HepG2 (cell line): ENCODE results near the gene NCBP3. TPM values are rescaled to one million over a fixed set of nuclear protein-coding genes. Genes with fewer than 3 reads are reported as not detected.

ENCODE experiments used
- ATAC-seq: fragments of 200-7000 bp; cut with Tn5 transposase; 3 replicates; pipeline ENCODE4 v1.9.1; 2020; ENCODE audit warnings: mild to moderate bottlenecking, moderate library complexity
- BruUV-seq: library from RNA; stranded (reverse); fragments of 400-500 nt; replicated peaks from 2 replicates; lab custom pipeline; 2021; lab: Mats Ljungman, UMichigan
- CTCF ChIA-PET: fragments of 300-600 bp; formaldehyde crosslinking; extraction: SDS; loops from one replicate; lab custom pipeline; 2021; ENCODE audit warnings: low total read pairs, inconsistent platforms, low intra/inter-chr PET ratio; lab: Yijun Ruan, JAX
- POLR2A ChIA-PET: fragments of 350-600 bp; sonication (Branson Sonifier 250); formaldehyde crosslinking; loops from one replicate; lab custom pipeline; 2020; ENCODE audit warnings: antibody characterized with exemption, inconsistent platforms; lab: Yijun Ruan, JAX
- DNase-seq: peaks from one replicate; pipeline ENCODE4 v3.0.0-alpha.2; 2015; ENCODE audit warnings: low spot score
- FAIRE-seq: peaks from 3 replicates; lab custom pipeline; 2011; peaks lifted over from hg19 to GRCh38; lab: Jason Lieb, UNC
- H2AFZ ChIP-seq: one replicate; pipeline ENCODE4 v1.6.1; 2011; ENCODE audit warnings: low read length, inconsistent platforms
- H3K27ac ChIP-seq: fragments of 300-600 bp; 3 replicates; pipeline ENCODE4 v1.8.0; 2011; ENCODE audit warnings: mixed run types, mild to moderate bottlenecking, mixed read lengths, low read length, inconsistent platforms; ENCODE audit not compliant: insufficient read depth; ENCODE audit errors: extremely low read length
- H3K27me3 ChIP-seq, 2 experiments: fragments of 200-600 bp in 1 of 2; 2 replicates in 1 of 2; 3 replicates in 1 of 2; pipeline versions ENCODE4 v1.6.0 to v1.8.0; 2011; ENCODE audit warnings: low read length in 2 of 2, mild to moderate bottlenecking in 2 of 2, moderate library complexity in 2 of 2, inconsistent platforms in 1 of 2; ENCODE audit not compliant: insufficient read depth in 2 of 2, control insufficient read depth in 1 of 2
- H3K36me3 ChIP-seq, 2 experiments: fragments of 200-600 bp in 1 of 2; replicated peaks in 1 of 2; 2 replicates in 1 of 2; 3 replicates in 1 of 2; pipeline versions ENCODE4 v1.5.1 to v1.8.0; 2011; ENCODE audit warnings: low read length in 2 of 2, inconsistent platforms in 1 of 2; ENCODE audit not compliant: insufficient read depth in 2 of 2, control insufficient read depth in 1 of 2
- H3K4me1 ChIP-seq: 2 replicates; pipeline ENCODE4 v1.5.1; 2012; ENCODE audit warnings: low read length, inconsistent platforms; ENCODE audit not compliant: insufficient read depth
- H3K4me2 ChIP-seq: 2 replicates; pipeline ENCODE4 v1.6.0; 2011; ENCODE audit warnings: low read depth, low read length, inconsistent platforms
- H3K4me3 ChIP-seq, 3 experiments: fragments of 200-600 bp in 1 of 3; sonication (generic), shearing (Covaris generic) in 1 of 3; replicated peaks in 1 of 3; 2 replicates each; pipeline ENCODE4 v1.5.1; 2011 to 2016; ENCODE audit warnings: low read length in 3 of 3, inconsistent platforms in 2 of 3, low read depth in 2 of 3, mild to moderate bottlenecking in 2 of 3, control low read depth in 1 of 3, mixed read lengths in 1 of 3; ENCODE audit not compliant: insufficient read depth in 1 of 3
- H3K79me2 ChIP-seq: one replicate; pipeline ENCODE4 v1.6.1; 2011; ENCODE audit warnings: low read length, inconsistent platforms; ENCODE audit not compliant: insufficient read depth
- H3K9ac ChIP-seq: 2 replicates; pipeline ENCODE4 v1.6.0; 2011; ENCODE audit warnings: mild to moderate bottlenecking, low read depth, low read length, inconsistent platforms; ENCODE audit not compliant: insufficient read depth
- H3K9me3 ChIP-seq: 2 replicates; pipeline ENCODE4 v1.5.1; 2012; ENCODE audit warnings: mild to moderate bottlenecking, low read length
- H4K20me1 ChIP-seq: 2 replicates; pipeline ENCODE4 v1.6.0; 2011; ENCODE audit warnings: inconsistent platforms, mild to moderate bottlenecking, low read length, moderate library complexity; ENCODE audit not compliant: insufficient read depth
- FOSL2 ChIP-seq: sonication (generic); formaldehyde crosslinking; IDR thresholded peaks from 2 replicates; pipeline ENCODE4 v1.4.0; 2020; ENCODE audit warnings: missing genetic modification reagents
- FOXA3 ChIP-seq: IDR thresholded peaks from 2 replicates; pipeline ENCODE4 v1.6.1; 2016; ENCODE audit warnings: missing genetic modification reagents, missing compliant biosample characterization
- GFI1 ChIP-seq: sonication (generic); formaldehyde crosslinking; IDR thresholded peaks from 2 replicates; pipeline ENCODE4 v1.5.0; 2020; ENCODE audit warnings: missing genetic modification reagents, mild to moderate bottlenecking, borderline replicate concordance
- JUN ChIP-seq: sonication (generic); formaldehyde crosslinking; IDR thresholded peaks from 2 replicates; pipeline ENCODE4 v1.4.0; 2020; ENCODE audit warnings: mild to moderate bottlenecking, missing genetic modification reagents
- JUNB ChIP-seq: sonication (generic); formaldehyde crosslinking; IDR thresholded peaks from 2 replicates; pipeline ENCODE4 v1.8.0; 2022; ENCODE audit warnings: missing genetic modification reagents, mild to moderate bottlenecking, borderline replicate concordance
- NCOR1 ChIP-seq: fragments of 200-600 bp; sonication (generic); IDR thresholded peaks from 2 replicates; pipeline ENCODE4 v1.7.0; 2017; ENCODE audit warnings: antibody characterized with exemption, low read length, borderline replicate concordance
- RBM22 ChIP-seq: fragments of 200-400 bp; formaldehyde crosslinking; optimal IDR thresholded peaks from 2 replicates; pipeline ENCODE3; 2017; ENCODE audit warnings: mild to moderate bottlenecking, low read length, moderate library complexity
- SALL1 ChIP-seq: sonication (generic); formaldehyde crosslinking; IDR thresholded peaks from 2 replicates; pipeline ENCODE4 v1.8.0; 2022; ENCODE audit warnings: mild to moderate bottlenecking, missing genetic modification reagents
- SPEN ChIP-seq: sonication (generic); formaldehyde crosslinking; IDR thresholded peaks from 2 replicates; pipeline ENCODE4 v1.5.1; 2020; ENCODE audit warnings: low read depth, mild to moderate bottlenecking, missing genetic modification reagents
- ZNF326 ChIP-seq: sonication (generic); formaldehyde crosslinking; IDR thresholded peaks from 2 replicates; pipeline ENCODE4 v1.4.0; 2020; ENCODE audit warnings: missing genetic modification reagents, borderline replicate concordance
- ZNF34 ChIP-seq: sonication (generic); formaldehyde crosslinking; IDR thresholded peaks from 2 replicates; pipeline ENCODE4 v1.4.0; 2020; ENCODE audit warnings: mild to moderate bottlenecking, missing genetic modification reagents, borderline replicate concordance
- ZNF354B ChIP-seq: sonication (generic); formaldehyde crosslinking; IDR thresholded peaks from 2 replicates; pipeline ENCODE4 v1.8.0; 2022; ENCODE audit warnings: mild to moderate bottlenecking, missing genetic modification reagents
- ZNF44 ChIP-seq: sonication (generic); formaldehyde crosslinking; IDR thresholded peaks from 2 replicates; pipeline ENCODE4 v1.5.1; 2020; ENCODE audit warnings: mild to moderate bottlenecking, missing genetic modification reagents
- ZNF607 ChIP-seq: sonication (generic); formaldehyde crosslinking; IDR thresholded peaks from 2 replicates; pipeline ENCODE4 v1.5.1; 2020; ENCODE audit warnings: missing genetic modification reagents, mild to moderate bottlenecking, borderline replicate concordance
- WGBS: methylation state at CpG from one replicate; pipeline ENCODE4 v1.1.6; 2017; ENCODE audit warnings: low lambda C conversion rate; 5-methylcytosine and 5-hydroxymethylcytosine counted together
- in situ Hi-C: cut with HindIII; loops from 2 replicates; pipeline ENCODE4 v1.10.0; 2017; ENCODE audit warnings: low pct_unique_long_range_greater_than_20kb; ENCODE audit not compliant: extremely low pct_ligation_motif_present
- intact Hi-C: fragments of 100-400 bp; cut with micrococcal nuclease; formaldehyde crosslinking; loops from one replicate; pipeline ENCODE4 v1.10.0; 2022; ENCODE audit not compliant: unreplicated experiment
- polyA plus RNA-seq, 8 experiments: library from polyadenylated mRNA; depleted of rRNA in 3 of 8; stranded (reverse) in 7 of 8; unstranded in 1 of 8; fragments of >200 nt; fragmentation: Illumina TruSeq in 4 of 8; extraction: Trizol in 4 of 8; gene quantifications; 2 replicates each; pipeline versions ENCODE4 v1.2.1 to v1.2.3, GENCODE V29; 2011 to 2016; ENCODE audit warnings: low read depth in 4 of 8, missing spikeins in 1 of 8, mixed read lengths in 1 of 8; ENCODE audit not compliant: insufficient read depth in 1 of 8
- total RNA-seq, 5 experiments: library from RNA; depleted of rRNA; stranded (reverse); fragments of >200 nt; fragmentation: Illumina TruSeq; extraction: Trizol; gene quantifications; 2 replicates each; pipeline ENCODE4 v1.2.3, GENCODE V29; 2016; ENCODE audit warnings: low read depth in 1 of 5
- TF ChIP-seq, protein P1 (sequence below): sonication (generic); formaldehyde crosslinking; IDR thresholded peaks from 2 replicates; pipeline ENCODE4 v1.4.0; 2020; ENCODE audit warnings: mild to moderate bottlenecking, missing genetic modification reagents, borderline replicate concordance
- TF ChIP-seq, protein P2 (sequence below): sonication (generic); formaldehyde crosslinking; IDR thresholded peaks from 2 replicates; pipeline ENCODE4 v1.4.0; 2020; ENCODE audit warnings: mild to moderate bottlenecking, missing genetic modification reagents

Gene NCBP3
- total and polyA plus RNA-seq, 2 of the 13 experiments (the other 11 are each of a cell fraction or from before 2014, with no cell fraction given) = 19.5 to 24.8 TPM

DNA sequence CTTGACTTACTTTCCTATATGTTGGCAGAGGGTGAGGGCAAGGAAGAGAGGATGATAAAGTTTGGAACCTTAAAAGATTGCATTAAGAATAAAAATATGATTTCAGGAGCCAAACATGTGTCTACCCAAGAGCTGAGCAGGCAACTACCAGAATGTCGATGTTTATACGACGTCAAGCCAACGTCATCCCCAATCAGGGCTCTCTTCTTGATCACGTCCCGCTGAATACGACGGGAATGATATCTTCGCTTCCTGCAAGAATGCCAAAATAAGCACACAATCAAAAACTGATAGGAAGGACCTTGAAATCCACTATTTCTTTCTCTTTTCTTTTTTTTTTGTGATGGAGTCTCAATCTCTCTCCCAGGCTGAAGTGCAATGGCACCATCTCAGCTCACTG, 24.9 kb downstream of the NCBP3 start:
- peaks cover 8 to 57% of the 10 kb centered on the region in 2 experiments for H3K36me3 ChIP-seq
- CTCF ChIA-PET = no interaction called here
- H3K9me3 ChIP-seq = no peaks in the 10 kb centered on the region
- H3K27ac ChIP-seq = no peak overlapping the region
- WGBS = 96% methylated on average over 9 of the region's 9 CpGs
- H3K4me2 ChIP-seq = no peak overlapping the region
- no peaks in the 10 kb centered on the region for H3K79me2 ChIP-seq
- H3K4me1 ChIP-seq = peaks cover 10% of the 10 kb centered on the region; the same call in 1 of the 2 replicates
- H2AFZ ChIP-seq = no peak overlapping the region
- no peak overlapping the region for H3K9ac ChIP-seq
- no peak for FAIRE-seq
- H4K20me1 ChIP-seq = no peaks in the 10 kb centered on the region
- in situ Hi-C loops = loop anchor here (5.0 kb wide), 1 partner anchor 84 kb away; no protein-coding TSS in a partner anchor
- H3K27me3 ChIP-seq = no peaks in the 10 kb centered on the region
- no peak overlapping the region for H3K4me3 ChIP-seq
- no TSS peak for BruUV-seq
- intact Hi-C loops = no loop called here
- no peak for TF ChIP-seq GFI1 (CRISPR knock-in tag)
- TF ChIP-seq JUN (CRISPR knock-in tag) = no peak
- no peak for TF ChIP-seq ZNF354B (CRISPR knock-in tag)
- no peak for TF ChIP-seq RBM22
- TF ChIP-seq ZNF607 (CRISPR knock-in tag) = no peak
- TF ChIP-seq ZNF44 (CRISPR knock-in tag) = no peak
- TF ChIP-seq NCOR1 = no peak
- no peak for TF ChIP-seq ZNF34 (CRISPR knock-in tag)
- POLR2A ChIA-PET = no interaction called here
- ATAC-seq = no peak
- DNase-seq = no peak

DNA sequence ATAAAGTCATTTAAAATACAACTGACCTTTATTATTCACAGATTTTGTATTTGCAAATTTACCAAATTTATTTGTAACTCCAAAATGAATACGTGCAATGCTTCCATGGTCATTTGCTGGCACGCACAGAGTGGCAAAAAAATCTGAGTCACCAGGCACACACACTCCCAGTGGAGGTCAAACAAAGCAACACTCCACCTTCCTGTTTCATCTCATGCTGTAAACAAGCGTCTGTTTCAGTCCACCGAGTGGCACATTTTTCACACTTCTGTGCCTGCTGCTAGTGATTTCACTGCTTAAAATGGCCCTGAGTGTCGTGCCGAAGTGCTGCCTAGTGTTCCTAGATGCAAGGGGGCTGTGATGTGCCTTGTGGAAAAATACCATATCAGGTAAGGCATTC, 27.3 kb downstream of the NCBP3 start:
- Histone ChIP-seq H3K27ac (no peak overlapping the region), H3K79me2 (no peaks in the 10 kb centered on the region), H4K20me1 (no peaks in the 10 kb centered on the region), H3K36me3 (peaks cover 7 to 58% of the 10 kb centered on the region in 2 experiments; a peak in 4 of 5 replicates), H3K27me3 (no peaks in the 10 kb centered on the region), H3K4me1 (peaks cover 10% of the 10 kb centered on the region; the same call in 1 of the 2 replicates), H3K9ac (no peak overlapping the region), H3K9me3 (no peaks in the 10 kb centered on the region), H3K4me3 (no peak overlapping the region), H2AFZ (no peak overlapping the region), H3K4me2 (no peak overlapping the region)
- intact Hi-C loops (no loop called here), in situ Hi-C loops (no loop called here)
- CTCF ChIA-PET = no interaction called here
- no TSS peak for BruUV-seq
- DNase-seq (peak; percentile 29), FAIRE-seq (no peak), ATAC-seq (peak; percentile 34; the same call in 1 of the 3 replicates)
- POLR2A ChIA-PET = no interaction called here
- 90% methylated on average over 6 of the region's 6 CpGs for WGBS
- peak; percentile 41; the same call in 1 of the 2 replicates for TF ChIP-seq FOXA3
- TF ChIP-seq, protein P1, sequence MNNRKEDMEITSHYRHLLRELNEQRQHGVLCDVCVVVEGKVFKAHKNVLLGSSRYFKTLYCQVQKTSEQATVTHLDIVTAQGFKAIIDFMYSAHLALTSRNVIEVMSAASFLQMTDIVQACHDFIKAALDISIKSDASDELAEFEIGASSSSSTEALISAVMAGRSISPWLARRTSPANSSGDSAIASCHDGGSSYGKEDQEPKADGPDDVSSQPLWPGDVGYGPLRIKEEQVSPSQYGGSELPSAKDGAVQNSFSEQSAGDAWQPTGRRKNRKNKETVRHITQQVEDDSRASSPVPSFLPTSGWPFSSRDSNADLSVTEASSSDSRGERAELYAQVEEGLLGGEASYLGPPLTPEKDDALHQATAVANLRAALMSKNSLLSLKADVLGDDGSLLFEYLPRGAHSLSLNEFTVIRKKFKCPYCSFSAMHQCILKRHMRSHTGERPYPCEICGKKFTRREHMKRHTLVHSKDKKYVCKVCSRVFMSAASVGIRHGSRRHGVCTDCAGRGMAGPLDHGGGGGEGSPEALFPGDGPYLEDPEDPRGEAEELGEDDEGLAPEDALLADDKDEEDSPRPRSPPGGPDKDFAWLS (CRISPR knock-in tag) = no peak
- TF ChIP-seq JUNB = no peak
- no peak for TF ChIP-seq ZNF326
- TF ChIP-seq SALL1 = 0 out of 2 replicates have a peak, but pooled peaks have one; percentile 16
- TF ChIP-seq SPEN (CRISPR knock-in tag) = no peak
- peak; percentile 66 for TF ChIP-seq FOSL2 (CRISPR knock-in tag)
- TF ChIP-seq, protein P2, sequence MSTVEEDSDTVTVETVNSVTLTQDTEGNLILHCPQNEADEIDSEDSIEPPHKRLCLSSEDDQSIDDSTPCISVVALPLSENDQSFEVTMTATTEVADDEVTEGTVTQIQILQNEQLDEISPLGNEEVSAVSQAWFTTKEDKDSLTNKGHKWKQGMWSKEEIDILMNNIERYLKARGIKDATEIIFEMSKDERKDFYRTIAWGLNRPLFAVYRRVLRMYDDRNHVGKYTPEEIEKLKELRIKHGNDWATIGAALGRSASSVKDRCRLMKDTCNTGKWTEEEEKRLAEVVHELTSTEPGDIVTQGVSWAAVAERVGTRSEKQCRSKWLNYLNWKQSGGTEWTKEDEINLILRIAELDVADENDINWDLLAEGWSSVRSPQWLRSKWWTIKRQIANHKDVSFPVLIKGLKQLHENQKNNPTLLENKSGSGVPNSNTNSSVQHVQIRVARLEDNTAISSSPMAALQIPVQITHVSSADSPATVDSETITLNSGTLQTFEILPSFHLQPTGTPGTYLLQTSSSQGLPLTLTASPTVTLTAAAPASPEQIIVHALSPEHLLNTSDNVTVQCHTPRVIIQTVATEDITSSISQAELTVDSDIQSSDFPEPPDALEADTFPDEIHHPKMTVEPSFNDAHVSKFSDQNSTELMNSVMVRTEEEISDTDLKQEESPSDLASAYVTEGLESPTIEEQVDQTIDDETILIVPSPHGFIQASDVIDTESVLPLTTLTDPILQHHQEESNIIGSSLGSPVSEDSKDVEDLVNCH (CRISPR knock-in tag) = no peak
